Effector CD8-positive, alpha-beta T cell (primary cell): ENCODE measurements around the gene SLC25A39.
A peak's percentile ranks its signal among the peaks of the same experiment; 100 is the strongest.
"Not testable (repeated sequence)": the region's sequence is repeated elsewhere in the genome, so short reads cannot be mapped to it uniquely, and the experiment has no call there.

ENCODE experiments used
- DNase-seq: peaks from one replicate; lab custom pipeline; 2025; lab: John Stamatoyannopoulos, UW

Gene SLC25A39

GRCh38 chr17:44335564-44335963 lies 10.9 kb upstream of the SLC25A39 start:
- DNase-seq, result no peak

- DNase-seq, result no peak
Observed at GRCh38 chr17:44334727-44335126, 10.1 kb upstream of the SLC25A39 start.

GRCh38 chr17:44334315-44334714 lies 9.7 kb upstream of the SLC25A39 start:
- no peak for DNase-seq

GRCh38 chr17:44333371-44333770 lies 8.7 kb upstream of the SLC25A39 start:
- no peak for DNase-seq

GRCh38 chr17:44331249-44331760 lies 6.7 kb upstream of the SLC25A39 start:
- DNase-seq, result peak; percentile 57

GRCh38 chr17:44330263-44330662 lies 5.6 kb upstream of the SLC25A39 start:
- DNase-seq, result not testable (repeated sequence)

DNA sequence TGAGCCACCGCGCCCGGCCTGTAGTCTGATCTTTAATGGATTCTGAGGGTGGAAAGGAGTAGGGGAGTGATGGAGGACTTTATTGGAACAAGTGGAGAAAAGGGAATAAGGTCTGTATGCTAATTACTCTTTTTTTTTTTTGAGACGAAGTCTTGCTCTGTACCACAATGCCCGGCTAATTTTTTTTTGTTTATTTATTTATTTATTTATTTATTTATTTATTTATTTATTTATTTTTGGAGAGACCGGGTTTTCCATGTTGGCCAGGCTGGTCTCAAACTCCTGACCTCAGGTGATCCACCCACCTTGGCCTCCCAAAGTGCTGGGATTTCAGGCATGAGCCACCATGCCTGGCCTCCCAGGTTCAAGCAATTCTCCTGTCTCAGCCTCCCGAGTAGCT lies 4.9 kb upstream of the SLC25A39 start:
- DNase-seq, result not testable (repeated sequence)

GRCh38 chr17:44327715-44328449 lies 3.3 kb upstream of the SLC25A39 start:
- DNase-seq, result no peak

GRCh38 chr17:44326861-44327444 lies 2.3 kb upstream of the SLC25A39 start:
- DNase-seq, result peak; percentile 85

GRCh38 chr17:44324092-44324570 lies 492 bp downstream of the SLC25A39 start:
- DNase-seq, result no peak

DNA sequence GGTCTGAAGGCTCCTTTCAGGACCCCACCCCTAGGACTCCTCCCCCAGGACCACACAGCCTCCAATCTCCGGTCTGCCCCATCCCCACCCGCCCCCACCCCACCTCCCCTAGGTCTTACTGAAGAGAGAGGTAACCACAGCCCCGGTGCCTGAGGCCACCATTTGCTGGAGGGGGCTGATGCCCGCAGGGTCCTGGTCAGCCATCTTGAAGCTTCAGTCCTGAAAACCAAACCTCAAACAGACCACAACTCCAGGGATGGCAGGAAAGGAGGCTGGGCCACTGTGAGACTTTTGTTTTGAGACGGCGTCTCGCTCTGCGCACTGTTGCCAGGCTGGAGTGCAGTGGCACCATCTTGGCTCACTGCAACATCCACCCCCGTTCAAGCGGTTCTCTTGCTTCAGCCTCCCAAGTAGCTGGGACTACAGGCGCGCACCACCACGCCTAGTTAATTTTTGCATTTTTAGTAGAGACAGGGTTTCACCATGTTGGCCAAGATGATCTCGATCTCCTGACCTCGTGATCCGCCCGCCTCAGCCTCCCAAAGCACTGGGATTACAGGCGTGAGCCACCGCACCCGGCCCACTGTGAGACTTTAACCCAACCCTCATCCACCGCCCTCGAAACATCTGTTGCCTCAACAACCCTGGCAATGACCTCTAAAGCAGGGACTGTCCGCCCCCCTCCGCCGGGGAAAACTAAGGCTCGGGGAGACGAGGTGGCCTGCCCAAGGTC lies 1.1 kb downstream of the SLC25A39 start:
- no peak for DNase-seq

GRCh38 chr17:44322236-44322895 lies 2.3 kb downstream of the SLC25A39 start:
- no peak for DNase-seq

DNA sequence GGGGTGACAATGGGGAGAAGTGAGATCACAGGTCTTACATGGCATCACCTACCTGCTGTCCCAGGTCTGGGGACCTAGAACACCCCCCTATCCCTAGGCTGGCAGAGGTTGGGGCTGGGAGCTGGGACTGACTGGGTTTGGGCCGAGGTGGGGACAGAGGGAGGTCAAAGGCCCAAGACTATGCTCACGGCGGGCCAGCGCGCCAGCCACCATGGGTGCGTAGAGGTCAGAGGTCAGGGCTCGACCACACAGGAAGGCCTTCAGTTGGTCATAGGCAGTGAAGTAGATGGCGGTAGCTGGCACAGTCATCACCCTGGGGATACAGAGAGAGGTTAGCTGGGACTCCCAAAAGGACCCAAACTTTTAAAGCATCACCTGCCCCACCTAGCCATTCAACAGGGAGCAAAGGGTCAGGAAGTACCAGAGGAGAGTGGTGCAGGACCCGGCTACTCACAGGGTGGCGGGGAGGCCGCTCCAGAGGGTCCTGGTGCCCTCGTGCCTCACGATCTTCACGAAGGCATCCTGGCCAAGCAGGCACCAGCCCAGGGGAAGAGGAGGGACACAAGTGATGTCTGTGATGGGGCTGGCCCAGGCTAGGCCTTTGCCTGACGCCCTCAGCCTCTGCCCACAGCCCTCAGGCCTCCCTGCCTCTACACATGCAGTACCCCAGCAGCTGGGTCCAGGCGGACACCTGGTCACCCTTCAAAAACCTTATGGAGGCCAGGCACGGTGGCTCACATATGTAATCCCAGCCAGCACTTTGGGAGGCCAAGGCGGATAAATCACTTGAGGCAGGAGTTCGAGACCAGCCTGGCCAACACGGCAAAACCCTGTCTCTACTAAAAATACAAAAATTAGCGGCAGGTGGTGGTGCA lies 3.1 kb downstream of the SLC25A39 start:
- DNase-seq, result no peak

GRCh38 chr17:44320066-44320465 lies 4.6 kb downstream of the SLC25A39 start:
- no peak for DNase-seq

DNA sequence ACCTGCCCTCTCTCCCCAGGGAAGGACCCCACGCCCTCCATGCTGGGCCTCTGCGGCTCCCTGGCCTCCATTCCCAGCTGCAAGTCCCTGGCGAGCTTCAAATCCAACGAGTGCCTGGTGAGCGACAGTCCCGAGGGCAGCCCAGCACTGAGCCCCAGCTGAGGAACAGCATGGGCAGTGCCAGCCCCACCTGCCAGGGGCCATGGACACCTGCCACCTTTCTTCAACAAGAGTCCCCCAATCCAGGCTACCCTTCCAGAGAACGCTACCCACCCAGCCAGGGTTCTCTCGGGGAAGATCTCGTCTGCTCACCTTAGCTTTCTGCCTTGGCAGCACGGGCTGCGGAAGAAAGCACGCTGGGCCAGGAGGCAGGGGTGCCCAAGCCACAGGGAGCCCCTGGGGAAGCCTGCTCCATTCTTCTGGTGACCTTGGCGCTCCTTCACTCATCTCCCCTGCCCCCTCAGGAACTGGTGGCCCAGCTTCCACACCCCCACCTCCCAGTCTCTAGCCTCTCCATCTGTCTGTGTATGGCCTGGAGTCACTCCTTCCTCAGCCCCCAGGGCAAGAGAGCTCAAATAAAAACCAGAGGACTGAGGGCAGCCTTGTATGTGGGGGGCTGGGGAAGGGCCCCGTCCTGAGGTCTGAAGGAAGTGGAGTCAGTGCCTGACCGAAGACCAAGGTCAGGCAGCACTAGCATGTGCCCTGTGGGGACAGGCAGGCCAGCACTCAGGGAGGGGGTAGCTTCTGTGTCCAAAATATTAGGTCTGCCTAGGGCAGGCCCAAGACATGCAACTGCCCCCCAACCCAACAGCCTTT lies 6.3 kb downstream of the SLC25A39 start:
- DNase-seq, result no peak

DNA sequence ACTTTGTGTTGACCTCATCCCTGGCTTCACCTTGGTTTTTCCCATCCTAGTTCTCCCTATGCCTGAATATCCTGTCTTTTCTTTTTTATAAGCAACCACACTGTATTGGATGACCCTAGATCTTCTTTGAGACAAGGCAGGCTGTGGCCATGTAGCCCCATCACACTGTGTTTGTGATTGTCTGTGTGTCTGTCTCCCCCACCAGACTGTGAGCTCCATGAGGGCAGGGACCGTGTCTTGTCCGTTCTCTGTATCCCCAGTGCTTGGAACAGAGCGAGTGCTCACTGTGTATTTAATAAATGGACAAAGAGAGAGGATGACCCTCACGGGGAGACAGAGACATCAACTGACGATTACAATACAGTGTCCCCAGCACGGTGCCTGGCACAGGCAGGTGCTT lies 7.1 kb downstream of the SLC25A39 start:
- no peak for DNase-seq

GRCh38 chr17:44315760-44316731 lies 8.6 kb downstream of the SLC25A39 start:
- no peak for DNase-seq

GRCh38 chr17:44314869-44315661 lies 9.6 kb downstream of the SLC25A39 start:
- no peak for DNase-seq
